BE2C (cell line): ENCODE results near the gene PPP2R3A.
A peak's percentile ranks its signal among the peaks of the same experiment; 100 is the strongest.

ENCODE experiments used
- DNase-seq: peaks from one replicate; pipeline ENCODE4 v3.0.0-alpha.2; 2020
- H3K27me3 ChIP-seq: fragments of 250-450 bp; sonication (Bioruptor Pico); 2 replicates; pipeline ENCODE4 v1.5.1; 2020; ENCODE audit warnings: mild to moderate bottlenecking
- H3K36me3 ChIP-seq: fragments of 250-450 bp; sonication (Bioruptor Pico); 2 replicates; pipeline ENCODE4 v1.5.1; 2020; ENCODE audit warnings: mild to moderate bottlenecking
- H3K4me1 ChIP-seq: fragments of 250-450 bp; sonication (Bioruptor Pico); 2 replicates; pipeline ENCODE4 v1.5.1; 2020
- H3K4me3 ChIP-seq: 2 replicates; pipeline ENCODE4 v1.5.1; 2011; ENCODE audit warnings: low read depth, low read length
- H3K9me3 ChIP-seq: fragments of 250-450 bp; sonication (Bioruptor Pico); 2 replicates; pipeline ENCODE4 v1.5.1; 2020
- CTCF ChIP-seq: IDR thresholded peaks from 2 replicates; pipeline ENCODE4 v1.5.1; 2012; ENCODE audit warnings: mild to moderate bottlenecking, low read depth, low read length

Gene PPP2R3A

GRCh38 chr3:136193278-136194054 is 227.9 kb downstream of the PPP2R3A start:
- no peak for DNase-seq
- no peak for TF ChIP-seq CTCF
- Histone ChIP-seq H3K27me3 (no peaks in the 10 kb centered on the region), H3K36me3 (peaks cover 9% of the 10 kb centered on the region), H3K9me3 (no peaks in the 10 kb centered on the region), H3K4me3 (peak overlapping the region; percentile 99), H3K4me1 (peaks cover 3% of the 10 kb centered on the region; the same call in 1 of the 2 replicates)

- TF ChIP-seq CTCF, result no peak
- peak overlapping the region; percentile 99 for H3K4me3 ChIP-seq
- peak; percentile 27 for DNase-seq
- H3K27me3 ChIP-seq, result no peaks in the 10 kb centered on the region
- H3K9me3 ChIP-seq, result no peaks in the 10 kb centered on the region
- peaks cover 9% of the 10 kb centered on the region for H3K36me3 ChIP-seq
- H3K4me1 ChIP-seq, result peaks cover 3% of the 10 kb centered on the region; the same call in 1 of the 2 replicates
Measured at GRCh38 chr3:136194409-136195257, 229.1 kb downstream of the PPP2R3A start.

GRCh38 chr3:136195258-136196063 is 229.9 kb downstream of the PPP2R3A start:
- DNase-seq, result no peak

GRCh38 chr3:136196064-136196400 is 230.5 kb downstream of the PPP2R3A start, which contains the start of gene MSL2:
MSL2 (minus strand) TSS chr3:136196335; CDS start chr3:136195113, 1,222 bp downstream.
- peaks cover 3% of the 10 kb centered on the region; the same call in 1 of the 2 replicates for H3K4me1 ChIP-seq
- no peak for TF ChIP-seq CTCF
- no peaks in the 10 kb centered on the region for H3K9me3 ChIP-seq
- H3K4me3 ChIP-seq, result peak within 1 kb of the TSS; percentile 99
- peak; percentile 81 for DNase-seq
- no peaks in the 10 kb centered on the region for H3K27me3 ChIP-seq
- peaks cover 9% of the 10 kb centered on the region for H3K36me3 ChIP-seq

More at GRCh38 chr3:136195258-136196063, 229.9 kb downstream of the PPP2R3A start:
- no peak for TF ChIP-seq CTCF
- H3K9me3 ChIP-seq, result no peaks in the 10 kb centered on the region
- peaks cover 3% of the 10 kb centered on the region; the same call in 1 of the 2 replicates for H3K4me1 ChIP-seq
- H3K27me3 ChIP-seq, result no peaks in the 10 kb centered on the region
- H3K4me3 ChIP-seq, result peak overlapping the region; percentile 99
- H3K36me3 ChIP-seq, result peaks cover 9% of the 10 kb centered on the region

- TF ChIP-seq CTCF, result no peak
- peak overlapping the region; percentile 99 for H3K4me3 ChIP-seq
- no peaks in the 10 kb centered on the region for H3K27me3 ChIP-seq
- peak; percentile 100 for DNase-seq
- no peaks in the 10 kb centered on the region for H3K9me3 ChIP-seq
- H3K36me3 ChIP-seq, result peaks cover 9% of the 10 kb centered on the region
- peaks cover 3% of the 10 kb centered on the region; the same call in 1 of the 2 replicates for H3K4me1 ChIP-seq
Measured at GRCh38 chr3:136196401-136197158, 231.1 kb downstream of the PPP2R3A start.
